LNCaP clone FGC (cell line): ENCODE data around the gene CDH11.

Source experiments
- DNase-seq: peaks from one replicate; pipeline ENCODE4 v3.0.0-alpha.2; 2011; ENCODE audit warnings: low read depth
- H3K4me3 ChIP-seq: 2 replicates; pipeline ENCODE4 v1.5.1; 2011; ENCODE audit warnings: mild to moderate bottlenecking, low read depth, low read length, control low read depth
- CTCF ChIP-seq: IDR thresholded peaks from 2 replicates; pipeline ENCODE4 v1.5.1; 2012; ENCODE audit warnings: mild to moderate bottlenecking; ENCODE audit not compliant: control insufficient read depth, insufficient read depth; ENCODE audit errors: extremely low read depth

CDH11 gene

GRCh38 chr16:64981568-64982281 is 140.1 kb downstream of the CDH11 start:
- no peak for DNase-seq
- TF ChIP-seq CTCF = no peak
- no peak overlapping the region for H3K4me3 ChIP-seq

- no peak for TF ChIP-seq CTCF
- H3K4me3 ChIP-seq = no peak overlapping the region
- no peak for DNase-seq
Observed at GRCh38 chr16:64977206-64977920, 144.5 kb downstream of the CDH11 start.

GRCh38 chr16:64975821-64976220 is 146.0 kb downstream of the CDH11 start:
- H3K4me3 ChIP-seq = no peak overlapping the region
- no peak for TF ChIP-seq CTCF
- DNase-seq = no peak

- no peak for TF ChIP-seq CTCF
- H3K4me3 ChIP-seq = no peak overlapping the region
- DNase-seq = no peak
Observed at GRCh38 chr16:64974381-64974780, 147.5 kb downstream of the CDH11 start.

- no peak for TF ChIP-seq CTCF
- no peak for DNase-seq
- H3K4me3 ChIP-seq = no peak overlapping the region
Observed at GRCh38 chr16:64973171-64973570, 148.7 kb downstream of the CDH11 start.

GRCh38 chr16:64971171-64971570 is 150.7 kb downstream of the CDH11 start:
- no peak for DNase-seq
- TF ChIP-seq CTCF = no peak
- H3K4me3 ChIP-seq = no peak overlapping the region
